Central memory CD8-positive, alpha-beta T cell (primary cell): Measurements from ENCODE around the gene STRIP1.

ENCODE experiments used
- ATAC-seq: fragments of 150-1000 bp; cut with Tn5 transposase; replicated peaks from 2 replicates; pipeline ENCODE4 v1.10.0; 2022; ENCODE audit warnings: mild to moderate bottlenecking, moderate FRiP score, moderate number of reproducible peaks; ENCODE audit not compliant: poor library complexity, severe bottlenecking; ENCODE audit errors: extremely low read depth
- DNase-seq, 2 donors: peaks; one replicate each; pipeline ENCODE4 v3.0.0; 2021; ENCODE audit warnings: low spot score in 2 of 2
- H3K27ac Mint-ChIP-seq: one replicate; pipeline ENCODE4 v1.8.0; 2022; ENCODE audit warnings: low read depth, mild to moderate bottlenecking, moderate library complexity, mixed read lengths
- H3K27me3 Mint-ChIP-seq: one replicate; pipeline ENCODE4 v1.8.0; 2022; ENCODE audit warnings: mixed read lengths
- H3K36me3 Mint-ChIP-seq: one replicate; pipeline ENCODE4 v1.8.0; 2022; ENCODE audit warnings: mild to moderate bottlenecking, moderate library complexity, mixed read lengths; ENCODE audit not compliant: insufficient read depth
- H3K4me1 Mint-ChIP-seq: one replicate; pipeline ENCODE4 v1.8.0; 2022; ENCODE audit warnings: mixed read lengths
- H3K4me3 Mint-ChIP-seq: one replicate; pipeline ENCODE4 v1.8.0; 2022; ENCODE audit warnings: mild to moderate bottlenecking, moderate library complexity, mixed read lengths
- H3K9me3 Mint-ChIP-seq: one replicate; pipeline ENCODE4 v1.8.0; 2022; ENCODE audit warnings: mixed read lengths

The STRIP1 gene

GRCh38 chr1:110059133-110059863 lies 24.9 kb downstream of the STRIP1 start:
- ATAC-seq (no peak), DNase-seq (no peak)
- Mint-ChIP-seq H3K4me1 (peaks cover 5% of the 10 kb centered on the region), H3K27ac (no peak overlapping the region), H3K36me3 (peaks cover 17% of the 10 kb centered on the region), H3K4me3 (no peak overlapping the region), H3K9me3 (no peaks in the 10 kb centered on the region), H3K27me3 (no peaks in the 10 kb centered on the region)

GRCh38 chr1:110060034-110060661 lies 25.7 kb downstream of the STRIP1 start:
- peak; percentile 71 for ATAC-seq
- H3K27ac Mint-ChIP-seq, result peak overlapping the region; percentile 19
- no peaks in the 10 kb centered on the region for H3K9me3 Mint-ChIP-seq
- H3K36me3 Mint-ChIP-seq, result peaks cover 14% of the 10 kb centered on the region
- no peaks in the 10 kb centered on the region for H3K27me3 Mint-ChIP-seq
- no peak overlapping the region for H3K4me3 Mint-ChIP-seq
- DNase-seq, result peak; percentile 46 to 64
- H3K4me1 Mint-ChIP-seq, result peaks cover 5% of the 10 kb centered on the region

GRCh38 chr1:110060662-110061060 lies 26.2 kb downstream of the STRIP1 start:
- Mint-ChIP-seq H3K9me3 (no peaks in the 10 kb centered on the region), H3K4me3 (no peak overlapping the region), H3K27me3 (no peaks in the 10 kb centered on the region), H3K4me1 (peaks cover 5% of the 10 kb centered on the region), H3K27ac (no peak overlapping the region), H3K36me3 (peaks cover 8% of the 10 kb centered on the region)
- ATAC-seq, result no peak
- DNase-seq, result no peak

- Mint-ChIP-seq H3K36me3 (peaks cover 5% of the 10 kb centered on the region), H3K9me3 (no peaks in the 10 kb centered on the region), H3K4me3 (no peak overlapping the region), H3K27me3 (peaks cover 6% of the 10 kb centered on the region), H3K4me1 (peaks cover 5% of the 10 kb centered on the region), H3K27ac (no peak overlapping the region)
- no peak for ATAC-seq
- DNase-seq, result no peak
Observed at GRCh38 chr1:110061341-110061740, 26.9 kb downstream of the STRIP1 start.

GRCh38 chr1:110062612-110063011 lies 28.2 kb downstream of the STRIP1 start:
- ATAC-seq, result no peak
- Mint-ChIP-seq H3K4me1 (peaks cover 5% of the 10 kb centered on the region), H3K9me3 (no peaks in the 10 kb centered on the region), H3K27ac (no peak overlapping the region), H3K27me3 (peaks cover 19% of the 10 kb centered on the region), H3K4me3 (no peak overlapping the region), H3K36me3 (peaks cover 3% of the 10 kb centered on the region)
- no peak for DNase-seq

GRCh38 chr1:110063781-110064180 lies 29.4 kb downstream of the STRIP1 start:
- Mint-ChIP-seq H3K36me3 (peaks cover 3% of the 10 kb centered on the region), H3K4me1 (peaks cover 16% of the 10 kb centered on the region), H3K4me3 (no peak overlapping the region), H3K9me3 (no peaks in the 10 kb centered on the region), H3K27ac (no peak overlapping the region), H3K27me3 (peaks cover 30% of the 10 kb centered on the region)
- DNase-seq, result no peak
- no peak for ATAC-seq

- ATAC-seq (no peak), DNase-seq (no peak)
- H3K4me1 Mint-ChIP-seq, result peaks cover 18% of the 10 kb centered on the region
- no peak overlapping the region for H3K4me3 Mint-ChIP-seq
- H3K27me3 Mint-ChIP-seq, result peaks cover 37% of the 10 kb centered on the region
- H3K9me3 Mint-ChIP-seq, result no peaks in the 10 kb centered on the region
- H3K27ac Mint-ChIP-seq, result no peak overlapping the region
- H3K36me3 Mint-ChIP-seq, result peaks cover 3% of the 10 kb centered on the region
Observed at GRCh38 chr1:110064576-110065337, 30.3 kb downstream of the STRIP1 start.

GRCh38 chr1:110065841-110066240 lies 31.4 kb downstream of the STRIP1 start:
- H3K27ac Mint-ChIP-seq, result no peak overlapping the region
- H3K36me3 Mint-ChIP-seq, result no peaks in the 10 kb centered on the region
- ATAC-seq, result no peak
- no peak overlapping the region for H3K4me3 Mint-ChIP-seq
- H3K4me1 Mint-ChIP-seq, result peaks cover 13% of the 10 kb centered on the region
- peaks cover 45% of the 10 kb centered on the region for H3K27me3 Mint-ChIP-seq
- no peaks in the 10 kb centered on the region for H3K9me3 Mint-ChIP-seq
- no peak for DNase-seq

GRCh38 chr1:110067479-110067892 lies 33.1 kb downstream of the STRIP1 start:
- Mint-ChIP-seq H3K27ac (no peak overlapping the region), H3K9me3 (no peaks in the 10 kb centered on the region), H3K4me1 (peaks cover 13% of the 10 kb centered on the region), H3K36me3 (no peaks in the 10 kb centered on the region), H3K4me3 (no peak overlapping the region), H3K27me3 (peaks cover 61% of the 10 kb centered on the region)
- DNase-seq, result no peak
- no peak for ATAC-seq

- Mint-ChIP-seq H3K9me3 (no peaks in the 10 kb centered on the region), H3K36me3 (no peaks in the 10 kb centered on the region), H3K4me3 (peak overlapping the region; percentile 22), H3K27me3 (peaks cover 64% of the 10 kb centered on the region), H3K4me1 (peaks cover 13% of the 10 kb centered on the region), H3K27ac (no peak overlapping the region)
- no peak for ATAC-seq
- DNase-seq, result no peak
Observed at GRCh38 chr1:110067893-110068645, 33.6 kb downstream of the STRIP1 start.

- ATAC-seq (peak; percentile 37), DNase-seq (no peak)
- Mint-ChIP-seq H3K4me3 (peak overlapping the region; percentile 22), H3K36me3 (no peaks in the 10 kb centered on the region), H3K4me1 (peaks cover 13% of the 10 kb centered on the region), H3K27ac (no peak overlapping the region), H3K9me3 (no peaks in the 10 kb centered on the region), H3K27me3 (peaks cover 64% of the 10 kb centered on the region)
Observed at GRCh38 chr1:110068646-110069403, 34.4 kb downstream of the STRIP1 start.
